ENCODE data around the gene EXOC3L1. TPM values are rescaled to one million over a fixed set of nuclear protein-coding genes. Genes with fewer than 3 reads are reported as not detected.

The EXOC3L1 gene
- total RNA-seq, 1 experiment from 2014 or later = 0.30 TPM

DNA sequence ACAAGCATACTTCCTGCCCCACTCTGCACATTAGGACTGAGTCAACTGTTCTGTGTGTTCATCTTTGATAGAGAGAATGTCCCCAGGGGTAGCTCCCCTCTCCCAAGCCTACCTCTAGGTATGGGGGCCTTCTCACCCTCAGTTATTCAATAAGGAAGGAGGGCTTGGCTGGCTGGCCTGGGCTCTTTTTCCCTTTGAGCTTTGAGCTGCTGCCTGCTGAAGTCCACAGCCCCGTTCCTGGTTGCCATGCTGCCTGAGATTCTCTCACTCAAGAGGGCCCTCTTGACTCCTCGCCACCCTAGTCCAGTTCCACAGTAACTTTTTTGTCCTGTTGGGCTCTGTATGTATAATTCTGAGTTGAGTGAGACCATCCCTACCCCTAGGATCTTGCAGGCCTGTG lies 44.2 kb downstream of the EXOC3L1 start (continued):
- TF ChIP-seq, protein P1, sequence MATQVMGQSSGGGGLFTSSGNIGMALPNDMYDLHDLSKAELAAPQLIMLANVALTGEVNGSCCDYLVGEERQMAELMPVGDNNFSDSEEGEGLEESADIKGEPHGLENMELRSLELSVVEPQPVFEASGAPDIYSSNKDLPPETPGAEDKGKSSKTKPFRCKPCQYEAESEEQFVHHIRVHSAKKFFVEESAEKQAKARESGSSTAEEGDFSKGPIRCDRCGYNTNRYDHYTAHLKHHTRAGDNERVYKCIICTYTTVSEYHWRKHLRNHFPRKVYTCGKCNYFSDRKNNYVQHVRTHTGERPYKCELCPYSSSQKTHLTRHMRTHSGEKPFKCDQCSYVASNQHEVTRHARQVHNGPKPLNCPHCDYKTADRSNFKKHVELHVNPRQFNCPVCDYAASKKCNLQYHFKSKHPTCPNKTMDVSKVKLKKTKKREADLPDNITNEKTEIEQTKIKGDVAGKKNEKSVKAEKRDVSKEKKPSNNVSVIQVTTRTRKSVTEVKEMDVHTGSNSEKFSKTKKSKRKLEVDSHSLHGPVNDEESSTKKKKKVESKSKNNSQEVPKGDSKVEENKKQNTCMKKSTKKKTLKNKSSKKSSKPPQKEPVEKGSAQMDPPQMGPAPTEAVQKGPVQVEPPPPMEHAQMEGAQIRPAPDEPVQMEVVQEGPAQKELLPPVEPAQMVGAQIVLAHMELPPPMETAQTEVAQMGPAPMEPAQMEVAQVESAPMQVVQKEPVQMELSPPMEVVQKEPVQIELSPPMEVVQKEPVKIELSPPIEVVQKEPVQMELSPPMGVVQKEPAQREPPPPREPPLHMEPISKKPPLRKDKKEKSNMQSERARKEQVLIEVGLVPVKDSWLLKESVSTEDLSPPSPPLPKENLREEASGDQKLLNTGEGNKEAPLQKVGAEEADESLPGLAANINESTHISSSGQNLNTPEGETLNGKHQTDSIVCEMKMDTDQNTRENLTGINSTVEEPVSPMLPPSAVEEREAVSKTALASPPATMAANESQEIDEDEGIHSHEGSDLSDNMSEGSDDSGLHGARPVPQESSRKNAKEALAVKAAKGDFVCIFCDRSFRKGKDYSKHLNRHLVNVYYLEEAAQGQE (IDR thresholded peaks at IDR 0.05; ENCODE audit: low read depth) = no peak
- TF ChIP-seq FOSL1 (IDR thresholded peaks at IDR 0.05; ENCODE audit: low read depth) (no peak), YY1 (IDR thresholded peaks at IDR 0.05; ENCODE audit: extremely low read depth, insufficient replicate concordance, low read depth, low read length) (no peak), EZH2 (IDR thresholded peaks at IDR 0.05) (no peak), ZNF274 (IDR thresholded peaks at IDR 0.05; ENCODE audit: low read depth, low read length) (no peak), EZH2phosphoT487 (IDR thresholded peaks at IDR 0.05; ENCODE audit: borderline replicate concordance) (no peak), SIN3A (IDR thresholded peaks at IDR 0.05; ENCODE audit: low read depth) (no peak), ZFX (IDR thresholded peaks at IDR 0.05) (no peak), SRF (IDR thresholded peaks at IDR 0.05; ENCODE audit: low read depth) (no peak), JUND (IDR thresholded peaks at IDR 0.05) (no peak), RAD21 (IDR thresholded peaks at IDR 0.05; ENCODE audit: low read depth) (no peak)
- TF ChIP-seq, protein P2, sequence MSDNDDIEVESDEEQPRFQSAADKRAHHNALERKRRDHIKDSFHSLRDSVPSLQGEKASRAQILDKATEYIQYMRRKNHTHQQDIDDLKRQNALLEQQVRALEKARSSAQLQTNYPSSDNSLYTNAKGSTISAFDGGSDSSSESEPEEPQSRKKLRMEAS (IDR thresholded peaks at IDR 0.05) = no peak
- TF ChIP-seq, protein P3, sequence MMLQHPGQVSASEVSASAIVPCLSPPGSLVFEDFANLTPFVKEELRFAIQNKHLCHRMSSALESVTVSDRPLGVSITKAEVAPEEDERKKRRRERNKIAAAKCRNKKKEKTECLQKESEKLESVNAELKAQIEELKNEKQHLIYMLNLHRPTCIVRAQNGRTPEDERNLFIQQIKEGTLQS (IDR thresholded peaks at IDR 0.05) = no peak

DNA sequence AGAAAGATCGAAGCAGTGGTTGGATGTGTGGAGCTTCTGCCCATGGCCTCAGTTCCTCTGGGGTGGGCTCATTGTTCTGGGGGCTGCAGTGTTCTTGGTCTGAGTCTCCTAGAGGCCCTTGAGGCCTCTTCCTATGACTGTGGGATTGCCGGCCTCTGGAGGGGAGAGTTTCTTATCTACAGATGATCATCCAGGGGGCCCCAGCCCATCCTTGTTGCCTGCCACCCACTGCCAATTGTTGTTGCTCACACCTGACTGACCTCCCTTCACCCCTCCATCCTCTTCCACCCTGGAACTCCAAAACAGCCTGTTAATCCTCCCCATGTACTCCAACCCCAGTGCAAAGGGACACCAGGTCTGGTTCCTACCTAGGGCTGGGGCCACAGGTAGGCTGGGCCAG lies 45.0 kb downstream of the EXOC3L1 start:
- RAD21 ChIA-PET (ENCODE audit: low non-redundant PET in 1 of 2, low total read pairs in 2 of 2, uncharacterized antibody in 2 of 2, unreplicated experiment in 2 of 2) = no interaction called here
- Histone ChIP-seq H3K9me3 (ENCODE audit: control insufficient read depth in 1 of 2, insufficient read depth in 1 of 2, low read depth in 1 of 2, low read length in 2 of 2) (no peaks in the 10 kb centered on the region), H4K20me1 (ENCODE audit: insufficient read depth) (no peaks in the 10 kb centered on the region), H2AFZ (ENCODE audit: low read depth, low read length, poor library complexity, severe bottlenecking) (no peak overlapping the region), H3K9me2 (ENCODE audit: insufficient read depth) (no peaks in the 10 kb centered on the region), H3K4me3 (replicated peaks in 1 of 2; ENCODE audit: low read depth in 1 of 2, low read length in 2 of 2) (no peak overlapping the region), H3K27me3 (ENCODE audit: insufficient read depth, low read length) (no peaks in the 10 kb centered on the region), H3K79me2 (ENCODE audit: insufficient read depth, low read length) (no peaks in the 10 kb centered on the region), H3K9ac (ENCODE audit: low read length) (no peak overlapping the region), H3K4me2 (ENCODE audit: low read length) (no peak overlapping the region), H3K27ac (ENCODE audit: low read depth, low read length) (no peak overlapping the region), H3K36me3 (ENCODE audit: control insufficient read depth in 1 of 2, insufficient read depth in 2 of 2, low read length in 2 of 2) (peaks cover 31 to 60% of the 10 kb centered on the region in 2 experiments), H3K4me1 (ENCODE audit: control insufficient read depth in 1 of 2, insufficient read depth in 2 of 2, low read length in 2 of 2) (no peaks in the 10 kb centered on the region)
- CTCF ChIA-PET = no interaction called here
- no TSS peak for BruUV-seq (replicated peaks)
- ATAC-seq (no peak), DNase-seq (ENCODE audit: low read depth, low spot score) (no peak)
- intact Hi-C loops (cut with micrococcal nuclease) = no loop called here
- TF ChIP-seq SIN3A (IDR thresholded peaks at IDR 0.05; ENCODE audit: low read depth) (no peak), EGR1 (IDR thresholded peaks at IDR 0.05; ENCODE audit: low read depth) (no peak), YY1 (IDR thresholded peaks at IDR 0.05; ENCODE audit: extremely low read depth, insufficient replicate concordance, low read depth, low read length) (no peak), CBX3 (IDR thresholded peaks at IDR 0.05; ENCODE audit: low read depth) (no peak), SRF (IDR thresholded peaks at IDR 0.05; ENCODE audit: low read depth) (no peak)
- TF ChIP-seq, protein P4, sequence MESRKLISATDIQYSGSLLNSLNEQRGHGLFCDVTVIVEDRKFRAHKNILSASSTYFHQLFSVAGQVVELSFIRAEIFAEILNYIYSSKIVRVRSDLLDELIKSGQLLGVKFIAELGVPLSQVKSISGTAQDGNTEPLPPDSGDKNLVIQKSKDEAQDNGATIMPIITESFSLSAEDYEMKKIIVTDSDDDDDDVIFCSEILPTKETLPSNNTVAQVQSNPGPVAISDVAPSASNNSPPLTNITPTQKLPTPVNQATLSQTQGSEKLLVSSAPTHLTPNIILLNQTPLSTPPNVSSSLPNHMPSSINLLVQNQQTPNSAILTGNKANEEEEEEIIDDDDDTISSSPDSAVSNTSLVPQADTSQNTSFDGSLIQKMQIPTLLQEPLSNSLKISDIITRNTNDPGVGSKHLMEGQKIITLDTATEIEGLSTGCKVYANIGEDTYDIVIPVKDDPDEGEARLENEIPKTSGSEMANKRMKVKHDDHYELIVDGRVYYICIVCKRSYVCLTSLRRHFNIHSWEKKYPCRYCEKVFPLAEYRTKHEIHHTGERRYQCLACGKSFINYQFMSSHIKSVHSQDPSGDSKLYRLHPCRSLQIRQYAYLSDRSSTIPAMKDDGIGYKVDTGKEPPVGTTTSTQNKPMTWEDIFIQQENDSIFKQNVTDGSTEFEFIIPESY (IDR thresholded peaks at IDR 0.05; ENCODE audit: extremely low read depth, insufficient replicate concordance, low read length) = no peak
- POLR2A ChIA-PET = no interaction called here

Data from HCT116 (cell line).